SK-N-SH (cell line): ENCODE data around the gene SLF2. TPM values are rescaled to one million over a fixed set of nuclear protein-coding genes. Genes with fewer than 3 reads are reported as not detected.

Experiments used
- CTCF ChIA-PET: fragments of 300-600, 350-600 bp; formaldehyde crosslinking; extraction: SDS; loops from one replicate; lab custom pipeline; 2021; lab: Yijun Ruan, JAX
- POLR2A ChIA-PET: fragments of 350-600 bp; sonication (Branson Sonifier 250); formaldehyde crosslinking; extraction: SDS; loops from one replicate; lab custom pipeline; 2020; ENCODE audit warnings: antibody characterized with exemption, inconsistent platforms; lab: Yijun Ruan, JAX
- DNase-seq: peaks from one replicate; pipeline ENCODE4 v3.0.0; 2012
- H2AFZ ChIP-seq: fragments of 200-600 bp; sonication (generic); 2 replicates; pipeline ENCODE4 v1.8.1; 2016; ENCODE audit warnings: antibody characterized with exemption, mild to moderate bottlenecking, low read depth
- H3F3A ChIP-seq: fragments of 200-600 bp; sonication (generic); replicated peaks from 2 replicates; pipeline ENCODE3; 2016; ENCODE audit warnings: antibody characterized with exemption, mild to moderate bottlenecking; ENCODE audit not compliant: insufficient read depth
- H3K27ac ChIP-seq, 2 experiments: fragments of 200-500 bp in 1 of 2; fragments of 200-600 bp in 1 of 2; sonication (Bioruptor generic) in 1 of 2; sonication (generic), shearing (Covaris generic) in 1 of 2; 2 replicates each; pipeline versions ENCODE4 v1.5.1 to v1.6.1; 2014 to 2016; ENCODE audit warnings: low read depth in 2 of 2, inconsistent platforms in 1 of 2, low read length in 1 of 2, mild to moderate bottlenecking in 1 of 2, mixed read lengths in 1 of 2
- H3K27me3 ChIP-seq: fragments of 200-600 bp; sonication (generic), shearing (Covaris generic); 2 replicates; pipeline ENCODE4 v1.6.1; 2016; ENCODE audit warnings: mixed run types; ENCODE audit not compliant: insufficient read depth
- H3K36me3 ChIP-seq, 2 experiments: fragments of 200-500 bp in 1 of 2; fragments of 200-600 bp in 1 of 2; sonication (Bioruptor generic) in 1 of 2; sonication (generic) in 1 of 2; replicated peaks in 1 of 2; 2 replicates each; pipeline versions ENCODE3 to v1.5.1; 2014 to 2016; ENCODE audit warnings: low read length in 1 of 2, mild to moderate bottlenecking in 1 of 2; ENCODE audit not compliant: insufficient read depth in 2 of 2, control insufficient read depth in 1 of 2
- H3K4me1 ChIP-seq, 2 experiments: fragments of 200-500 bp in 1 of 2; fragments of 200-600 bp in 1 of 2; sonication (Bioruptor generic) in 1 of 2; sonication (generic), shearing (Covaris generic) in 1 of 2; 2 replicates each; pipeline versions ENCODE4 v1.5.1 to v1.6.1; 2014 to 2016; ENCODE audit warnings: low read depth in 1 of 2, low read length in 1 of 2, mixed run types in 1 of 2; ENCODE audit not compliant: insufficient read depth in 2 of 2, control insufficient read depth in 1 of 2
- H3K4me2 ChIP-seq: fragments of 200-600 bp; sonication (generic), shearing (Covaris generic); 2 replicates; pipeline ENCODE4 v1.6.1; 2017; ENCODE audit warnings: mixed run types
- H3K4me3 ChIP-seq, 2 experiments: fragments of 200-500 bp in 1 of 2; fragments of 200-600 bp in 1 of 2; sonication (Bioruptor generic) in 1 of 2; sonication (generic), shearing (Covaris generic) in 1 of 2; 2 replicates each; pipeline versions ENCODE4 v1.5.1 to v1.8.1; 2014 to 2016; ENCODE audit warnings: low read depth in 2 of 2, inconsistent platforms in 1 of 2, low read length in 1 of 2, mild to moderate bottlenecking in 1 of 2, mixed read lengths in 1 of 2, moderate library complexity in 1 of 2
- H3K79me2 ChIP-seq: fragments of 200-600 bp; sonication (generic); 2 replicates; pipeline ENCODE4 v1.8.1; 2017; ENCODE audit warnings: mild to moderate bottlenecking; ENCODE audit not compliant: insufficient read depth
- H3K9ac ChIP-seq: fragments of 200-600 bp; sonication (generic); 2 replicates; pipeline ENCODE4 v1.6.1; 2017; ENCODE audit warnings: mixed run types
- H3K9me2 ChIP-seq: fragments of 200-600 bp; sonication (generic); 2 replicates; pipeline ENCODE4 v1.6.1; 2017; ENCODE audit warnings: mixed run types
- H3K9me3 ChIP-seq: fragments of 200-600 bp; sonication (generic); 2 replicates; pipeline ENCODE4 v1.6.1; 2017; ENCODE audit warnings: mixed run types, mild to moderate bottlenecking, moderate library complexity
- H4K20me1 ChIP-seq: fragments of 200-600 bp; sonication (generic); 2 replicates; pipeline ENCODE4 v1.6.1; 2017; ENCODE audit warnings: mild to moderate bottlenecking, mixed run types; ENCODE audit not compliant: insufficient read depth
- CHD2 ChIP-seq: fragments of 150-350 bp; IDR thresholded peaks from 2 replicates; pipeline ENCODE4 v1.6.1; 2018; ENCODE audit warnings: low read length; ENCODE audit not compliant: partially characterized antibody
- ELF1 ChIP-seq: IDR thresholded peaks from 2 replicates; pipeline ENCODE4 v1.4.0; 2012
- FOSL2 ChIP-seq: IDR thresholded peaks from 2 replicates; pipeline ENCODE4 v1.4.0; 2012; ENCODE audit warnings: low read depth, mild to moderate bottlenecking, moderate library complexity, borderline replicate concordance
- FOXM1 ChIP-seq: IDR thresholded peaks from 2 replicates; pipeline ENCODE4 v1.4.0; 2012; ENCODE audit warnings: low read depth, mild to moderate bottlenecking
- MEF2A ChIP-seq: IDR thresholded peaks from 2 replicates; pipeline ENCODE4 v1.4.0; 2012; ENCODE audit warnings: low read depth, borderline replicate concordance
- NFIC ChIP-seq: IDR thresholded peaks from 2 replicates; pipeline ENCODE4 v1.4.0; 2012; ENCODE audit warnings: borderline replicate concordance
- NRF1 ChIP-seq: IDR thresholded peaks from 2 replicates; pipeline ENCODE4 v1.6.1; 2012; ENCODE audit warnings: low read depth, mild to moderate bottlenecking, low read length
- POLR2AphosphoS5 ChIP-seq: IDR thresholded peaks from 2 replicates; pipeline ENCODE4 v1.6.1; 2012; ENCODE audit warnings: low read depth, low read length
- RAD21 ChIP-seq: IDR thresholded peaks from 2 replicates; pipeline ENCODE4 v1.6.1; 2012; ENCODE audit warnings: mild to moderate bottlenecking, low read length
- RFX5 ChIP-seq: IDR thresholded peaks from 2 replicates; pipeline ENCODE4 v1.6.1; 2012; ENCODE audit warnings: mild to moderate bottlenecking, improper control_type of control experiment, low read length
- SMC3 ChIP-seq: IDR thresholded peaks from 2 replicates; pipeline ENCODE4 v1.6.1; 2012; ENCODE audit warnings: low read depth, low read length, improper control_type of control experiment
- TCF12 ChIP-seq: IDR thresholded peaks from 2 replicates; pipeline ENCODE4 v1.4.0; 2012
- WGBS: methylation state at CpG from one replicate; pipeline ENCODE4 v1.1.6; 2017; ENCODE audit warnings: low lambda C conversion rate; 5-methylcytosine and 5-hydroxymethylcytosine counted together
- polyA plus RNA-seq, 3 experiments: library from polyadenylated mRNA; depleted of rRNA; stranded (reverse); fragments of >200 nt; gene quantifications; 2 replicates each; pipeline ENCODE4 v1.2.3, GENCODE V29; 2012
- TF ChIP-seq, protein P1 (sequence below): fragments of 150-350 bp; IDR thresholded peaks from 2 replicates; pipeline ENCODE4 v1.6.1; 2016; ENCODE audit warnings: mild to moderate bottlenecking, low read depth, low read length

Gene SLF2
- polyA plus RNA-seq, 1 of the 3 experiments (the other 2 are of a cell fraction): 6.3 TPM

DNA sequence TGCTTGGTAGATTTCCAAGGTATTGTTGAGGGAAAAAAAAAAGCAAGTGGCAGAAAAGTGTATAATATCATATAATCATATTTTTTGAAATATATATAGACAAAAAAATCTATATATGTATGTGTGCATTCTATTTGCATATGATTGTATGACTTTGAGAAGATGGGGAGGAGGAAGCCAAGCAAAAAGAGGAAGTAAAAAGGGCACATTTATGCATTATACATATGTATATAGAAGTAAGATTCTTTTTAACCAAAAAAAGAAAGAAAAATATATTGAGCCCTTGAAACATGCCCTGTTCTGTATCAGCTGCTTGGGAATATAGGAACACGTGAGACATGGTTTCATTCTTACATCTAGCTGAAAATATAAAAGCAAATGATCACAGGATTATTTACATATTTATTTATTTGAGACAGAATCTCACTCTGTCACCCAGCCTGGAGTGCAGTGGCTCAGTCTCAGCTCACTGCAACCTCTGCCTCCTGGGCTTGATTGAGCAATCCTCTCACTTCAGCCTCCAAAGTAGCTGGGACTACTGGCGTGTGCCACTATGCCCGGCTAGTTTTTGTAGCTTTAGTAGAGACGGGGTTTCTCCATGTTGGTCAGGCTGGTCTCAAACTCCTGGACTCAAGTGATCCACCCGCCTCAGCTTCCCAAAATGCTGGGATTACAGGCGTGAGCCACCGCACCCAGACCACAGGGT is 18.0 kb upstream of the SLF2 start:
- POLR2A ChIA-PET: no interaction called here
- Histone ChIP-seq H2AFZ (no peak overlapping the region), H3K4me3 (no peak overlapping the region), H3K79me2 (no peaks in the 10 kb centered on the region), H3K9me2 (no peaks in the 10 kb centered on the region), H3K9ac (no peak overlapping the region), H3K4me1 (peaks cover 0 to 11% of the 10 kb centered on the region in 2 experiments; a peak in 3 of 4 replicates), H3K27ac (no peak overlapping the region), H3K36me3 (no peaks in the 10 kb centered on the region), H4K20me1 (no peaks in the 10 kb centered on the region), H3K27me3 (no peaks in the 10 kb centered on the region), H3K9me3 (no peaks in the 10 kb centered on the region), H3K4me2 (no peak overlapping the region)
- CTCF ChIA-PET: interaction anchor here (0.8 to 2.1 kb wide), 4 partner anchors 14 to 119 kb away, joined by 3 to 5 read pairs (median 4); no protein-coding TSS in a partner anchor
- 95% methylated on average over 7 of the region's 7 CpGs for WGBS
- no peak for DNase-seq
- no peak for TF ChIP-seq SMC3
- TF ChIP-seq FOSL2: no peak
- TF ChIP-seq ELF1: no peak
- no peak for TF ChIP-seq NRF1
- TF ChIP-seq, protein P1, sequence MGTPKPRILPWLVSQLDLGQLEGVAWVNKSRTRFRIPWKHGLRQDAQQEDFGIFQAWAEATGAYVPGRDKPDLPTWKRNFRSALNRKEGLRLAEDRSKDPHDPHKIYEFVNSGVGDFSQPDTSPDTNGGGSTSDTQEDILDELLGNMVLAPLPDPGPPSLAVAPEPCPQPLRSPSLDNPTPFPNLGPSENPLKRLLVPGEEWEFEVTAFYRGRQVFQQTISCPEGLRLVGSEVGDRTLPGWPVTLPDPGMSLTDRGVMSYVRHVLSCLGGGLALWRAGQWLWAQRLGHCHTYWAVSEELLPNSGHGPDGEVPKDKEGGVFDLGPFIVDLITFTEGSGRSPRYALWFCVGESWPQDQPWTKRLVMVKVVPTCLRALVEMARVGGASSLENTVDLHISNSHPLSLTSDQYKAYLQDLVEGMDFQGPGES: no peak
- TF ChIP-seq MEF2A: no peak
- TF ChIP-seq POLR2AphosphoS5: no peak
- no peak for TF ChIP-seq FOXM1
- no peak for TF ChIP-seq CHD2
- TF ChIP-seq, all 33 proteins: peak for 0
- peaks cover 17% of the 10 kb centered on the region for H3F3A ChIP-seq

DNA sequence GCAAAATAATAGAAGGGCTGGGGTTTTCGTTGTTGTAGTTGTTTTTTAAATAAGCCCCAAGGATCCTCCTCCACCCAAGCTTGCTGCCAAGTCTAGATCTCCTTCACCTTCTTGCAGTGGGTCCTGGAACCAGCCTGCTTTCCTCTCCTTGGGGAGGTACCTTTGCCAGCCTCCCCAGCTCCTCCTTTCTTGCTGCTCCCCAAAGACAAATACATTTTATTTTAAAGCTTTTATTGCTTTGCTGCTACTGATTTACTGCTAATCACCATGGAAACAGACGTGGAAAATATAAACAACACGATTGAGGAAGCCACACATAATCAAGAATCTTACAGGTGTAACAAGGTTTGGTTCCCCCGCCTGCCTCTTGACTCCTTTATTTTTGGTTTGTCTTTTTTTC is 17.4 kb upstream of the SLF2 start:
- H3K79me2 ChIP-seq: no peaks in the 10 kb centered on the region
- H3K4me1 ChIP-seq: peaks cover 0 to 6% of the 10 kb centered on the region in 2 experiments; a peak in 3 of 4 replicates
- no peaks in the 10 kb centered on the region for H3K36me3 ChIP-seq
- H3K4me3 ChIP-seq: no peak overlapping the region
- ChIA-PET CTCF (interaction anchor here (0.8 to 2.1 kb wide), 2 partner anchors 15 to 24 kb away, joined by 4 to 5 read pairs; no protein-coding TSS in a partner anchor), POLR2A (no interaction called here)
- no peak overlapping the region for H2AFZ ChIP-seq
- no peaks in the 10 kb centered on the region for H3K9me2 ChIP-seq
- H3K9ac ChIP-seq: no peak overlapping the region
- WGBS: 73% methylated on average over 4 of the region's 4 CpGs
- H3K27me3 ChIP-seq: no peaks in the 10 kb centered on the region
- H4K20me1 ChIP-seq: no peaks in the 10 kb centered on the region
- no peak overlapping the region for H3K27ac ChIP-seq
- H3K4me2 ChIP-seq: no peak overlapping the region
- no peaks in the 10 kb centered on the region for H3K9me3 ChIP-seq
- H3F3A ChIP-seq: peaks cover 12% of the 10 kb centered on the region
- no peak for DNase-seq
- TF ChIP-seq, protein P1: no peak
- TF ChIP-seq TCF12 (no peak), FOXM1 (no peak), NFIC (no peak), RFX5 (no peak), FOSL2 (no peak), RAD21 (no peak), SMC3 (no peak)
